Activated CD4-positive, CD25-positive, alpha-beta regulatory T cell treated with anti-CD3 and anti-CD28 coated beads, Interleukin-2, amount 50 U/mL, for 16 hours (primary cell): ENCODE results near the gene MAGEC3.
"Not testable (repeated sequence)": the region's sequence is repeated elsewhere in the genome, so short reads cannot be mapped to it uniquely, and the experiment has no call there.

Experiments used
- DNase-seq: peaks from one replicate; pipeline ENCODE4 v3.0.0-alpha.2; 2020; ENCODE audit warnings: low read depth, low spot score

The MAGEC3 gene, protein sequence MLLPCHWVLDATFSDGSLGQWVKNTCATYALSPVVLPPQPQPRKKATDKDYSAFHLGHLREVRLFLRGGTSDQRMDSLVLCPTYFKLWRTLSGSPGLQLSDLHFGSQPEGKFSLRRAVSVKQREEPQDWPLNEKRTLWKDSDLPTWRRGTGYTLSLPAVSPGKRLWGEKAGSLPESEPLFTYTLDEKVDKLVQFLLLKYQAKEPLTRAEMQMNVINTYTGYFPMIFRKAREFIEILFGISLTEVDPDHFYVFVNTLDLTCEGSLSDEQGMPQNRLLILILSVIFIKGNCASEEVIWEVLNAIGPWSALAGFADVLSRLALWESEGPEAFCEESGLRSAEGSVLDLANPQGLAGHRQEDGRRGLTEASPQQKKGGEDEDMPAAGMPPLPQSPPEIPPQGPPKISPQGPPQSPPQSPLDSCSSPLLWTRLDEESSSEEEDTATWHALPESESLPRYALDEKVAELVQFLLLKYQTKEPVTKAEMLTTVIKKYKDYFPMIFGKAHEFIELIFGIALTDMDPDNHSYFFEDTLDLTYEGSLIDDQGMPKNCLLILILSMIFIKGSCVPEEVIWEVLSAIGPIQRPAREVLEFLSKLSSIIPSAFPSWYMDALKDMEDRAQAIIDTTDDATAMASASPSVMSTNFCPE

DNA sequence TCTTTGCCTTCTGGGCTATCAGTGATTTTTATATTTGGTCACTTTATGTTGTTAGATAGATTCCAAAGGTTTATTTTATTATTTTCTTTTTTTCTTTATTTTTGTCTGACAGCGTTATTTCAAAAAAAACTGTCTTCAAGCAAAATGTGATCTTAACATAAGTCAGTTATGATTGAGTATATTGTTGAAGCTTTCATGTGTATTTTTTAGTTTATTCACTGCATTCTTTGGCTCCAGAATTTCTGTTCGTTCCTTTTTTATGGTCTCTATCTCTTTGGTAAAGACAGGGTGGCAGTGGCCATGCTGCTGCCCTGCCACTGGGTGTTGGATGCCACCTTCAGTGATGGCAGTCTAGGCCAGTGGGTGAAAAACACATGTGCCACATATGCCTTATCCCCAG, at the start of gene MAGEC3:
Gene MAGEC3, plus strand, starts transcription at position 301 of the 400 bp plus-strand sequence. Its CDS starts 0 bp downstream, at position 301.
- no peak for DNase-seq

DNA sequence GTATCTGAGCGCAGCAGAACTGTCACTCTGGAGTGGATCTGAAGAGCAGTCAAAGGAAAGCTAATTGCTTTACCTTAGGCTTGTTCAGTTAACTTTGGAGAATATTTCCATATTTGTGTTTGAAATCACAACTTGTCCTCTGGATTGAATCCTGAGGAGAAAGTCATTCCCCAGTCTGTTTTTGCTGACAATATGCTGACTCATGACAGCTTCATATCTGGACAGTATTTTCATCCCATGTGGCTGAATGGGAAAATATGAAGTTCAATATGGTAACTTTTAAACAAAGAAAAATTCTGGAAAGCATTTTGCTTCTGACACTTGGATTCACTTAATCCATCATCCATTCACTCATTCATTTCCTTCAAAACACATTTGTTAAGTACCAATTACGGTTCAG, 46.3 kb upstream of the MAGEC3 start:
- DNase-seq: no peak

DNA sequence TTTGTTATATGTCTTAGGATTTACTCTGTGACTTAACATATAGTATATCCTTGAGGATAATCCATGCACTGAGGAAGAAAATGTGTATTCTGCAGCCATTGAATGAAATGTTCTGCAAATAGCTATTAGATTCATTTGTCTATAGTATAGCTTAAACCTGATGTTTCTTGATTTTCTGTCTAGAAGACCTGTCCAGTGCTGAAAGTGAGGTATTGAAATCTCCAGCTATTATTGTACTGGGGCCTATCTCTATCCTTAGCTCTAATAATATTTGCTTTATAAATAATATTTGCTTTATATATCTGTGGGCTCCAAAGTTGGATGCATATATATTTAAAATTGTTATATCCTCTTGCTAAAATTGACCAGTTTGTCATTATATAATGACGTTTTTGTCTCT, 26.7 kb upstream of the MAGEC3 start:
- DNase-seq: no peak

DNA sequence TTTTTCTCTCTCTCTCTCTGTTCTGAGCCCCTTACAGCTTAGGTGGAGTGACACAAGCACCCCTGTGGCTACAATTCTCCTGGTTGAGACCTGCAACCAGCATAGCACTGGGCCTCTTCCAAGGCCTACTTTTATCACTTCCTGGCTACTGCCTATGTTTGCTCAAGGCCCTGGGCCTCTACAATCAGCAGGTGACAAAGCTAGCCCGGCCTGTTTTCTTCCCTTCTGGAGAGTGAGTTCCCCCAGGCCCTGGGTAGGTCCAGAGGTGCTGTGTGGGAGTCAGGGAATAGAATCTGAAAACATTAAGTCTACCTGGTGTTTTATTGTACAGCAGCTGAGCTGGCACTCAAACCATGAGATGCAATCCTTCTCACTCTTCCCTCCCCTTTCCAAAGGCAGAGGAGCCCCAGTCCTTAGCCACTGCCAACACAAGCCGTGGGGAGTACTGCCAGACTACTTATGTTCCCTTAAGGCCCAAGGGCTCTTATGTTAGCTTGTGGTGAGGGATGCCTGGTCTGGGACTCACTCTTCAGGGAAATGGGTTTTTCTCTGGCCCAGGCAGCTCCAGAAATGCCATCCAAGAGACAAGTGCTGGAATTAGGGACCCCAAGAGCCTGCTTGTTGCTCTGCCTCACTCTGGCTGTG, 23.8 kb upstream of the MAGEC3 start:
- no peak for DNase-seq

DNA sequence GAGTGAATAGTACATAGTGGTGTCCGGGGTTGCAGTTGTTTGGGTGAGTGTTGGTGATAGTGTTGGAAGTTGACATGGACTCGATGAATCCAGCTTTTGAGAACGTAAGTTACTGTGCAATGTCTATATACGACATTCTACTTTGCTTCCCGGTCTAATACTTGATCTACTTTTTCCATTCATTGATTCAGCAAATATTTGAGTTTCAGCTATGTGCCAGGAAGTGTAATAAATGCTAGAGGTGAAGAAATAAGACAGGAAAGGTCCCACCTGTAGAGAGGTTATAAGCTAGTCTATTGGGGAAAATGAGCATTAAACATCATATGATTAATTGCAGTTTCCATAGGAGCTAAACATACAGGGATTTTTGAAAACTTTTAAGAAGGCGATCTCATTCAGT, 22.2 kb upstream of the MAGEC3 start:
- no peak for DNase-seq

DNA sequence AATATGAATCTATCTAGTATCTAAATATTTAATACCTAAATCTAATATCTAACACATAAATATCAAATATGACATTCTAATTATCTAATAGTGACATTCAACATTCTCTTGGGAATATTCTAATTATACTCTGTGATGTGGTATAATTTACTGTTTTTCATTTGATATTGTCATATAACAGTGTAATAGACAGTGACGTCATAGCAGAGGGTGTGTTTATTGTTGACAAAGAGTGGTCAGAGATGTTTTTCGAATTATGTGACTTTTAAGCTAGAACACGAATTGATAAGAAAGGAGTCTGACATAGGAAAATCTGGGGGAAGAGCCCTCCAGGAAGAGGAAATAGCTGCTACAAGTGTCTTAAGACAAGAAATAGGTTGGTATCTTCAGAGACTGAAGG, 5.9 kb upstream of the MAGEC3 start:
- DNase-seq: no peak

DNA sequence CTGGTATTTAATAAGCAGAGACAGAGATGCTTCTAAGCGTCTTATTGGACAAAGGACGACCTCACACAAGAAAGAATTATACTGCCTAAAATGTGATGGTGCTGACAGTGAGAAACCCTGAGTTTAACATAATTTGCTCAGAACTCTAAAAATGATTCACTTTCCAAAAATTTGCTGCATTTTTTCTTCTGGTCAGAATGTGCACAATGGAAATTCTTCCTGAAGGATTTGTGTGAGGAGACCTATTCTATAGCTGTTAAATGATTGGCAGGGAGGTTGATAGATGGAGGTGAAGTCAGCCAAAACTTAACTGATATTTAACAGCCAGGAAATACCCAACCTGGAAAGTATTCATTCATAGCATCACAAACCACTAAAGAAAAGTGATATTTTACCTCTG, 1.7 kb downstream of the MAGEC3 start:
- no peak for DNase-seq

DNA sequence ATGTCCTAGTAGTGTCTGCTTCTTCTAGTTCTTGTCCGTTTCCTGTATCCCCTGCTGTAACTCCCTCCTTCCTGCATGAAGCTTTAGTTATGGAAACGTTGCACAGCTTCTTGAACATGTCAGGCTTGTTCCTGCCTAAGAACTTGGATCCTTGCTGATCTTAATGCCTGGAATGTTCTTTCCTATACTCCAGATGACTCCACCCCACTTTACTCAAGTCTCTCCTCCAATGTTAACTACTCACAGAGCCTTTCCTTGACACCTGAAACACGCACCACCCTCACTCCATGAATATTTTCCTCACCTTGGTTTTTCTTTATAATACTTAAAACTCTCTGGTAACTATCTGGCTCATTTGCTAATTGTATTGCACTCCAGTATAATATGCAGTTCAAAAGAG, 19.4 kb downstream of the MAGEC3 start:
- no peak for DNase-seq

DNA sequence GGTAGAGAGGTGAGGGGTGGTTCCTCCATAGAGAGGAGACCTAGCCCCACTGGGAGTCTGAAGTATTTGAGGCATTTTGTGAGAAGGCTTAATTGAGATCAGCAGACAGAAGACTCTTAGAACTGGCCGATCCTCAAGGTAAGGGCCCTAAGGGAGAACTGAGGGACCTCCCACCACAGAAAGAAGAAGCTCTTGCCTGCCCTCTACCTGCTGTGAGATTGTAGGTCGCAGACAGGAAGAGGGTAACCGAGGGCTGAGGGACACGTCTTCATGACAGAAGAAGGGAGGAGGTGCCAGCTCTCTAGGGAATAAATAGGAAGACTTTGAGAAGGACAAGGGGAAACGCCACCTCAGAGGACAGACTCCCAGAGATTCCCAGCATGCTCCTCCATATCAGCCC, 41.5 kb downstream of the MAGEC3 start:
- no peak for DNase-seq

DNA sequence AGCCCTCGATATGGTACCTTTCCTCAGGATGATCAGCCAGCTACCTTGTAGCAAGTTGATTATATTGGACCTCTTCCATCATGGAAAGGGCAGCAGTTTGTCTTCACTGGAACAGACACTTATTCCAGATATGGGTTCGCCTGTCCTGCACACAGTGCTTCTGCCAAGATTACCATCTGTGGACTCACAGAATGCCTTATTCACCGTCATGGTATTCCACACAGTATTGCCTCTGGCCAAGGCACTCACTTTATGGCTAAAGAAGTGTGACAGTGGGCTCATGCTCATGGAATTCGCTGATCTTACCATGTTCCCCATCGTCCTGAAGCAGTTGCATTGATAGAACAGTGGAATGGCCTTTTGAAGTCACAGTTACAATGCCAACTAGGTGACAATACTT, 50.7 kb downstream of the MAGEC3 start:
- DNase-seq: not testable (repeated sequence)

DNA sequence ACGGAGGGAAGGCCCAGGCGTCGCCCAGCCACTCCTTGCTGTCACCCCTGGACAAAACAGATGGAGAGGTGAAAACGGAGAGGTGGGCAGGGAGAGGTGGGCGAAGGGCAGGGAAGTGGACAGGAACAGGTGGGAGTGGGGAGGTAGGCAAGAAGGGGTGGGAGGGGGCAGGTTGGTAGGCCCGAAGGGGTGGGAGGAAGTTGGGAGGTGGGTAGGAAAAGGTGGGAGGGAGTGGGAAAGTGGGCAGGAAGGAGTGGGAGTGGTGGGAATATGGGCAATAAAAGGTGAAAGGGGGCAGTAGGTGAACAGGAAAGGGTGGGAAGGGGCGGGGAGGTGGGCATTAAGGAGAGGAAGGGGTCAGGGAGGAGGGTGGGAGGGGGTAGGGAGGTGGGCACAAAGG, 56.6 kb downstream of the MAGEC3 start:
- DNase-seq: no peak

DNA sequence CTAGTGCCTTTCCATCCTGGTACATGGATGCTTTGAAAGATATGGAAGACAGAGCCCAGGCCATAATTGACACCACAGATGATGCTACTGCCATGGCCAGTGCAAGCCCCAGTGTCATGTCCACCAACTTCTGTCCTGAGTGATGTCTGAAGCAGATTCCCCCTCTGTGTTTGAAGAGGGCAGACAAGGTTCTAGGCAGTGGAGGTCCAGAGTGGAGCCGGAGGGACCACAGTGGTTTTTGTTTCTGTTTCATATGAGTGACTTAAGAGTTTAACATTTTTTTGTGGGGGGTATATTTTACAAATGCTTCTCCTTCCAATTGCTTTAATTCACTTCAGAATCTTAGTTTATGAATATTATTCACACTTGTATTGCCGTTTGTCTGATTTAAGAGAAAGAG, 59.6 kb downstream of the MAGEC3 start:
- no peak for DNase-seq

DNA sequence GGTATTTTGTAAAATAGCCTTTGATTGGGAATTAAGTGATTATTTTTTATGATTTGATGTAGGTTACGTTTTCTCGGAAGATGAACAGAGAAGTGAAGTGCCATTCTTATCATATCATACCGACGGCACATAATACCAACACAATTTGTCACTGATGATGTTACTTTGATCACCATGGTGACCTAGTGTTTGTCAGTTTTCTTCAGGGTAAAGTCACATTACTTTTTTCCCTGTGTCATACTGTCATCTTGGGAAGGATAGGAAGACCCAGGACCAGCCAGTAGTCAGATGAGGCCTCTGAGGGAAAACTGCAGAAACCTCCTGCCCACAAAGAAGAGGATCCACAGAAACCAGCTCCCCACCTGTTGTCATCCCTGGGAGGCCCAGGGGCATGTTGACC, 64.2 kb downstream of the MAGEC3 start:
- DNase-seq: no peak

DNA sequence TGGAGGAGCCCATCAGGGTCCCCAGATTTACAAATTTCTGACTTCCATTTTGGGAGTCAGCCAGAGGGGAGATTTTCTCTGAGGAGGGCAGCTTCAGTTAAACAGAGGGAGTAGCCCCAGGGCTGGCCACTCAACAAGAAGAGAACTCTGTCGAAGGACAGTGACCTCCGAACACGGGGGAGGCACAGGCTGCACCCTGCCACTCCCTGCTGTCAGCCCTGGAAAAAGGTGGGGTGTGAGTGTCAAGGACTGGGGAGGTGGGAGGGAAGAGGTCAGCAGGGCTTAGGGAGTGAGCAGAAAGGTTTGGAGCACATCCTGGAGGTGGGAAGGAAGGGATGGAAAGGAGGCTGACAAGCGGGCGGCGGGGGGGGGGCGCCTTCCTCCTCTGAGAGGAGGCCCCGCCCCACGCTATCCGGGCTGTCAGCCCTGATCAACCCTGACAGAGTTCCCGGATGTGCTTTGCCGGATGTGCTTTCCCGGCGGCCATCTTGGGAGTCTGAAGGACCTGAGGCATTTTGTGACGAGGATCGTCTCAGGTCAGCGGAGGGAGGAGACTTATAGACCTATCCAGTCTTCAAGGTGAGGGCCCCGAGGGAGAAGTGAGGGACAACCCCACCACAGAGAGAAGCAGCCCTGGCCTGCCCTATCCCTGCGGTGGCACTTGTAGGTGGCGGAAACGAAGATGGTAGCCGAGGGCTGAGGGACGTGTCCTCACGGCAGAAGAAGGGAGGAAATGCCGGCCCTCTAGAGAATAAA, 65.5 kb downstream of the MAGEC3 start, which contains the start of gene MAGEC1:
Gene MAGEC1, plus strand, starts transcription at position 495 of the 756 bp plus-strand sequence. CDS start 1,179 bp downstream, outside the sequence.
- no peak for DNase-seq

DNA sequence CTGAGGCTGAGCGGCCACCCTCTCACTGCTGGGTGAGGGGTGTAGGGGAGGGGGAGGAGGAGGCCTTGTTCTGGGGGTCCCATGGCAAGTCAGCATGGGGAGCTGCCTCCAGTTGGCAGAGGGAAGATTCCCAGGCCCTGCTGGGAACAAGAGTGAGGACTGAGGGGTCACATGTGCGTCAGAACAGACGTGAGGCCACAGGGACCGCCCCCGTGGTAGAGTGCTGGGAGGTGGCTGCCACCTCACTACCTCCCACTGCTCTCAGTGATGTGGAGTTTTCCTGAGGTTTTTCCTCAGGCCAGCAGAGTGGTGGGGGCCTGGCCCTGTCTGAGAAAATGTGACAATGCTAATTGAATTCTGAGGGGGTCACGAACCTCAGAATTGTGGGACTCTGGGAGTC, 66.1 kb downstream of the MAGEC3 start:
- no peak for DNase-seq

DNA sequence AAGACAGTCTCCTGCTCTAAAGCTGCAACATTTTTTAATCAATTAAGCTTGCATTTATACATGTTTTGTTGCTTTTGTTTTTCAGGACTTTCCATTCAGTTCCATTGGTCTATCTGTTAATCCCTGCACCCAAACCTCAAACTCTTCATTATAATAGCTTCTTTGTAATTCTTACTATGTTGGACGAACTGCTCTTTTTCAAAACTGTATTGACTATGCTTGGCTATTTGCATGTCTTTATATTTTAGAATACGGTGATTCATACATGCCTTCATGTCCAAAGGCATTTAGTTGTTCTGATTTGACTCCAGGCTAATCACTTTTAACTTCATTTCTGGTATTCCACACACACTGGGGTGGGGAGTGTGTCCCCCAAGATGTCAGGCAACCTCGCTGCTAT, 79.7 kb downstream of the MAGEC3 start:
- DNase-seq: no peak

DNA sequence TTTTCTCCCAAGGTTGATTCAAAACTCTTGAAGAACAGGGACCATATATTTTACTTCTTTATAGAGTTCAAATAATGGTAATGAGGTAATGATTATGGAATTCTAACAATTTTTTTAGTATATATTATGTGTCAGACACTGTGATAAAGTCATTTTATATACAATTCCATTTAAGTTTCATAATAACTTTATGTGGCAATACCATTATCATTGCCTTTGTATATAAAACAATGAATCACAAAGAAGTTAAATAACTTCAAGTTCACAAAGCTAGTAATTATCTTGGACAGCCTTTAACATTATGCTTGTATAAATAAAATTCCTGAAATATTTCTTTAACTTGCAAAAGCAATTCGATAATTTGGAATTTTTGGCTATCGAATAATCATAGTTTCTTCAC, 86.2 kb downstream of the MAGEC3 start:
- DNase-seq: no peak

DNA sequence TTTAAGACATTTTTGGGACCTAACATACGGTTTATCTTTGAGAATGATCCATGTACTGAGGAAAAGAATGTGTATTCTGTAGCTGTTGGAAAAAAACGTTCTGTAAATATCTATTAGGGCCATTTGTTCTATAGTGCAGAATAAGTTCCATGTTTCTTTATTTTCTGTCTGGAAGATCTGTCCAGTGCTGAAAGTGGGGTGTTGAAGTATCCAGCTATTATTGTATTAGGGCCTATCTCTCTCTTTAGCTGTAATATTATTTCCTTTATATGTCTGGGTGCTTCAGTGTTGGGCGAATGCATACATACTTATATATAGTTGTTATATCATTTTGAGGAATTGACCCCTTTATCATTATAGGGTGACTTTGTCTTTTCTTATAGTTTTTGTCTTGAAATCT, 90.3 kb downstream of the MAGEC3 start:
- no peak for DNase-seq

DNA sequence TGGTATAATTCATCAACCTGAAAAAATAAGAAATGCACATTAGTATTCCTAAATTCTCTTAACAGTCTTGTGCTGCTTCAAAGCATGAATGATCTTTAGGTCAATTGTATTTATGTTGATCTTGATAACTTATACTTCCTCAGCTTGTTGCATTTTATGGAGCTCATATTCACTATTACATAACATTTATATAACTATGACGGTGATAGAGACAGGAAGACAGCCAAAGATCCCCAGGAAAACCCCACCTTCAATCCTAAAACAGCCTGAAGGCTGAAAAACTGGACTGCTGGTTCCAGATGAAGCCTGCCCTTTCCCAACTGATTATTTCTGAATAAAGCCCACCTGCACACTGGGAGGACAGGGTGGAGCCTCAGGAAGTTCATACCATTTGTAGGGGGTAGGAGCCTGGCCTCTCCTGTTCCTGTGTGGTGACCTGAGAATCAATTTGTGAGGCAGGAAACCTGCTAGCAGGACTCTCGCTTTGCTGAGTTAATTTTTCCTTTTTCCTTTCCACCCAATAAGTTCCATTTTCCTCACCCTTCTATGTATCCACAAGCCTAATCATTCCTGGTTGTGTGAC, 96.0 kb downstream of the MAGEC3 start:
- DNase-seq: no peak

DNA sequence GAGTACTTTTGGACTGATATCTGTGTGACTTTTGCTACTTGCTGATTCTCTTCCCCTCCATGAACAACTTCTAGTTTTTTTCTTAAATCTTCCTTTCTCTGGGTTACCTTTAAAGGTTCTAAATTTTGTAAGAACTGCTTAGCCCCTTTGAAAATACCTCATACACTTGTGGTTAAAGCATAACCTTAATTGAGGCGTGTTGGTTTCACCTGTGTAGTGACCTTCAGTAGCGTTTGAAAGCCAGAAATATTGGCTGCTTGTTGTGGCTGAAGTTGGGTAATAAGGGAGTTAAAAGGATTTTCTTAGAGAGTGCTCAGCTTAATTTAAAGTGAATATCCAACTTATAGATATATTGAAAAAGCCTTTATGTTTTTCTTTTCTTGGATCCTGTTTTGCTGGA, 97.5 kb downstream of the MAGEC3 start:
- DNase-seq: no peak

DNA sequence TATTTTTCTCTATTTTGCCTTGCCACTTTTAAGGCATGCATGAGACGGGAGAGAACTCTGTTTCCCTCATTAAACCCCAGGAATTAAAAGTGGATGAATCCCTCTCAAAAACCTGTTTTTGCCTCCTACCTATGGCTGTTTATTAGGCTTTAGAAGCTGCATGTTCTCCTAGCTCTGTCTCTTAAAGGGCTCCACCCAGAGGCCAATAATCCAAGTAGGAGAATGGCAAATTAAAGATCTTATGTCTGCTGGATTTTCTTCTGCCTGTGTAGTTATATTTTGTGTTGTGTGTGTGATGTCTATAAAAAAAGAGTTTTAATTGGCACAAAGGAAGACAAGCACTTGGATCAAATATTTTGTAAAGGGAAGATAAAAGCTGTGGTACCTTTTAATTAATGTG, 98.0 kb downstream of the MAGEC3 start:
- no peak for DNase-seq

DNA sequence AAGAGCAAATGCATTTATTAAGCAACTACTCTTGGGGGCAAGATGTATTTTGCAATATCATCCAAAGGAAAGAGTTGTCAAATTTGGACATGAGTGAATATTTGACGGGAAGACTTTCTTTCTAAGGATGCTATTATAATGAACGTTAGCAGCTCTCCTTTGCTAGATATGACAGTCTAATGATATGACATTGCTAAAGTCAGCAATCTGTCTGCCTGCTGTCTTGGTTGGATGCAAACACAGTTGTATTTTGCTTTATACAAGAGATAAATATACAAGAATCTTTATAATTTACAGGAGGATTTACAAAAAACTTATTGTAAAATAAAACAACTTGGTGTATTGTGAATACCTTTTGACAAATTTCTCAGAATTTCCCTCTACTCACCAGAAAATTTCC, 103.1 kb downstream of the MAGEC3 start:
- DNase-seq: no peak
